ENCODE measurements around the gene PRF1.

DNA sequence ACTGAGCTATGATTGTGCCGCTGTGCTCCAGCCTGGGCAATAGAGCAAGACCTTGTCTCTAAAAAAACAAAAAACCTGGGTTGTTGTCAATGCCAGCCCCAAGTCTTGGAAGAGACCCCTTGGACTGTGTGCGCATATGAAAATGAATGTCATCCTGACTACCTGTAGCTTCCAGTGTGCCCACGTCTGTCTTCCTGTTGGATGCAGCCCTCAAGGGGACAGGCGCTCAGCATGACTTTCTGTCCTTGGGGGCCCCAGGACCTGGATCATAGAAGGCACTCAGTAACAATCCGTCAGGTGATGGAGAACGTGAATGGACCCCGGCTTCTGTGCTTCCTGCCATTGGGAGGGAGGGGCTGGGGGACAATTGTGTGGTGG, 9.0 kb downstream of the PRF1 start:
- no peak for TF ChIP-seq EZH2 (IDR thresholded peaks at IDR 0.05; ENCODE audit: low read depth, unreplicated experiment)
- TF ChIP-seq, protein P1, sequence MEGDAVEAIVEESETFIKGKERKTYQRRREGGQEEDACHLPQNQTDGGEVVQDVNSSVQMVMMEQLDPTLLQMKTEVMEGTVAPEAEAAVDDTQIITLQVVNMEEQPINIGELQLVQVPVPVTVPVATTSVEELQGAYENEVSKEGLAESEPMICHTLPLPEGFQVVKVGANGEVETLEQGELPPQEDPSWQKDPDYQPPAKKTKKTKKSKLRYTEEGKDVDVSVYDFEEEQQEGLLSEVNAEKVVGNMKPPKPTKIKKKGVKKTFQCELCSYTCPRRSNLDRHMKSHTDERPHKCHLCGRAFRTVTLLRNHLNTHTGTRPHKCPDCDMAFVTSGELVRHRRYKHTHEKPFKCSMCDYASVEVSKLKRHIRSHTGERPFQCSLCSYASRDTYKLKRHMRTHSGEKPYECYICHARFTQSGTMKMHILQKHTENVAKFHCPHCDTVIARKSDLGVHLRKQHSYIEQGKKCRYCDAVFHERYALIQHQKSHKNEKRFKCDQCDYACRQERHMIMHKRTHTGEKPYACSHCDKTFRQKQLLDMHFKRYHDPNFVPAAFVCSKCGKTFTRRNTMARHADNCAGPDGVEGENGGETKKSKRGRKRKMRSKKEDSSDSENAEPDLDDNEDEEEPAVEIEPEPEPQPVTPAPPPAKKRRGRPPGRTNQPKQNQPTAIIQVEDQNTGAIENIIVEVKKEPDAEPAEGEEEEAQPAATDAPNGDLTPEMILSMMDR (conservative IDR thresholded peaks at IDR 0.05; ENCODE audit: low read depth in 2 of 2): no peak
- TF ChIP-seq POLR2AphosphoS5 (IDR thresholded peaks at IDR 0.05; ENCODE audit: low read depth): no peak
- no peak for TF ChIP-seq EZH2phosphoT487 (IDR thresholded peaks at IDR 0.05; ENCODE audit: unreplicated experiment)
